Kidney (tissue), 14 donors: ENCODE data around the gene PERM1. TPM values are rescaled to one million over a fixed set of nuclear protein-coding genes. Genes with fewer than 3 reads are reported as not detected.
"Not testable (repeated sequence)": the region's sequence is repeated elsewhere in the genome, so short reads cannot be mapped to it uniquely, and the experiment has no call there.

ENCODE experiments used
- DNase-seq, 5 donors: peaks; one replicate each; pipeline ENCODE4 v3.0.0-alpha.2; 2013 to 2020
- FAIRE-seq: peaks from 2 replicates; lab custom pipeline; 2012; peaks lifted over from hg19 to GRCh38; lab: Jason Lieb, UNC
- H3K27ac ChIP-seq, 2 donors: one replicate each; pipeline ENCODE4 v1.7.0; 2013; ENCODE audit warnings: low read depth in 2 of 2, low read length in 2 of 2, inconsistent platforms in 1 of 2
- H3K27me3 ChIP-seq: one replicate; pipeline ENCODE4 v1.7.1; 2013; ENCODE audit warnings: low read length, inconsistent platforms; ENCODE audit not compliant: control insufficient read depth, insufficient read depth
- H3K36me3 ChIP-seq, 3 donors: one replicate each; pipeline versions ENCODE4 v1.7.0 to v1.7.1; 2013; ENCODE audit warnings: low read length in 3 of 3, control low read depth in 1 of 3, inconsistent platforms in 1 of 3; ENCODE audit not compliant: insufficient read depth in 3 of 3, control insufficient read depth in 2 of 3
- H3K4me1 ChIP-seq, 3 donors: one replicate each; pipeline versions ENCODE4 v1.7.0 to v1.7.1; 2013; ENCODE audit warnings: low read length in 3 of 3, inconsistent platforms in 1 of 3, low read depth in 1 of 3; ENCODE audit not compliant: control insufficient read depth in 2 of 3, insufficient read depth in 2 of 3
- H3K4me3 ChIP-seq, 3 donors: one replicate each; pipeline versions ENCODE4 v1.7.0 to v1.8.1; 2013; ENCODE audit warnings: low read length in 3 of 3, control low read depth in 1 of 3, inconsistent platforms in 1 of 3
- H3K9ac ChIP-seq, 3 donors: one replicate each; pipeline versions ENCODE4 v1.7.0 to v1.7.1; 2013; ENCODE audit warnings: low read length in 3 of 3, control low read depth in 1 of 3, inconsistent platforms in 1 of 3
- H3K9me3 ChIP-seq, 3 donors: one replicate each; pipeline versions ENCODE4 v1.7.0 to v1.7.1; 2013; ENCODE audit warnings: low read length in 3 of 3, control low read depth in 1 of 3, inconsistent platforms in 1 of 3; ENCODE audit not compliant: control insufficient read depth in 2 of 3, insufficient read depth in 1 of 3
- CTCF ChIP-seq: IDR thresholded peaks from 3 replicates; pipeline ENCODE4 v1.5.1; 2012; ENCODE audit warnings: mild to moderate bottlenecking, moderate library complexity, borderline replicate concordance; ENCODE audit not compliant: insufficient read depth; ENCODE audit errors: extremely low read depth
- intact Hi-C: fragments of 100-400 bp; cut with DNase I; formaldehyde crosslinking; loops from one replicate; pipeline ENCODE4 v1.11.1; 2022
- polyA plus RNA-seq: library from polyadenylated mRNA; stranded (reverse); fragments of 350-450 nt; fragmentation: Illumina TruSeq; extraction: RNeasy Lipid Tissue Mini Kit (QIAGEN cat#74804); gene quantifications from one replicate; pipeline ENCODE4 v1.2.3, GENCODE V29; 2014; ENCODE audit warnings: low read depth, low replicate concordance; ENCODE audit not compliant: insufficient read depth
- total RNA-seq: library from RNA; stranded (reverse); fragmentation: NEBNext Ultra II Directional; extraction: Animal tissue kit (Norgen Biotek cat#: 25700); gene quantifications from one replicate; pipeline ENCODE4 v1.2.1, GENCODE V29; 2021
- donor health status: control.
- donor health status: control.
- donor health status: control.
- donor health status: control.
- donor health status: control.
- donor health status: DM: yes; HTN: yes; CAD: no.
- donor health status: Normal renal cell carcinoma (clear cell type).

PERM1 gene
- total and polyA plus RNA-seq, 2 donors from 2014 or later = 0.25 to 0.86 TPM

- Histone ChIP-seq H3K27ac (no peak overlapping the region), H3K4me3 (no peak overlapping the region), H3K9ac (no peak overlapping the region), H3K4me1 (peaks cover 0 to 6% (median 0%) of the 10 kb centered on the region in 3 donors), H3K36me3 (no peaks in the 10 kb centered on the region), H3K9me3 (no peaks in the 10 kb centered on the region), H3K27me3 (no peaks in the 10 kb centered on the region)
- DNase-seq (peak in 1 of 5 donors; percentile 71), FAIRE-seq (no peak)
- peak; percentile 17 for TF ChIP-seq CTCF
- intact Hi-C loops = no loop called here
These were observed 33.1 kb upstream of the PERM1 start for GRCh38 chr1:1014799-1015681.

- Histone ChIP-seq H3K27me3 (no peaks in the 10 kb centered on the region), H3K4me3 (peak overlapping the region in 2 of 3 donors; percentile 94 to 98), H3K9ac (peak overlapping the region in 2 of 3 donors; percentile 87 to 89), H3K36me3 (no peaks in the 10 kb centered on the region), H3K4me1 (peaks cover 0 to 6% (median 0%) of the 10 kb centered on the region in 3 donors), H3K9me3 (no peaks in the 10 kb centered on the region), H3K27ac (peak overlapping the region; percentile 83 to 87)
- intact Hi-C loops = no loop called here
- DNase-seq (peak in 2 of 5 donors; percentile 62 to 85), FAIRE-seq (no peak)
- no peak for TF ChIP-seq CTCF
These were observed 32.2 kb upstream of the PERM1 start for GRCh38 chr1:1013922-1014648.

- DNase-seq = peak; percentile 84 to 96 (median 88)
- H3K4me3 ChIP-seq = peak within 1 kb of the TSS; percentile 66 to 98 (median 94)
- intact Hi-C loops = no loop called here
- no peaks in the 10 kb centered on the region for H3K9me3 ChIP-seq
- no peak for FAIRE-seq
- H3K9ac ChIP-seq = peak within 1 kb of the TSS; percentile 37 to 89 (median 87)
- H3K27me3 ChIP-seq = no peaks in the 10 kb centered on the region
- H3K27ac ChIP-seq = peak within 1 kb of the TSS; percentile 83 to 87
- H3K36me3 ChIP-seq = no peaks in the 10 kb centered on the region
- TF ChIP-seq CTCF = no peak
- H3K4me1 ChIP-seq = peaks cover 0 to 6% (median 0%) of the 10 kb centered on the region in 3 donors
These were observed 31.4 kb upstream of the PERM1 start, which contains the start of gene ISG15 for GRCh38 chr1:1013105-1013921. TSS of gene ISG15 (plus strand) at chr1:1013497. CDS start at chr1:1013574, 77 bp downstream.

GRCh38 chr1:1012736-1013104 lies 30.8 kb upstream of the PERM1 start:
- Histone ChIP-seq H3K9ac (peak overlapping the region; percentile 37 to 89 (median 76)), H3K4me3 (peak overlapping the region; percentile 66 to 98 (median 94)), H3K27ac (peak overlapping the region; percentile 83 to 87)
- FAIRE-seq, H3K9me3 ChIP-seq, H3K27me3 ChIP-seq, H3K36me3 ChIP-seq, H3K4me1 ChIP-seq, intact Hi-C loops: not testable (repeated sequence)
- DNase-seq = peak in 2 of 5 donors; percentile 42 to 46
